NCI-H82 (cell line): ENCODE results near the gene MIPEP.

ENCODE experiments used
- DNase-seq: peaks from one replicate; lab custom pipeline; 2025; lab: John Stamatoyannopoulos, UW

Gene MIPEP

DNA sequence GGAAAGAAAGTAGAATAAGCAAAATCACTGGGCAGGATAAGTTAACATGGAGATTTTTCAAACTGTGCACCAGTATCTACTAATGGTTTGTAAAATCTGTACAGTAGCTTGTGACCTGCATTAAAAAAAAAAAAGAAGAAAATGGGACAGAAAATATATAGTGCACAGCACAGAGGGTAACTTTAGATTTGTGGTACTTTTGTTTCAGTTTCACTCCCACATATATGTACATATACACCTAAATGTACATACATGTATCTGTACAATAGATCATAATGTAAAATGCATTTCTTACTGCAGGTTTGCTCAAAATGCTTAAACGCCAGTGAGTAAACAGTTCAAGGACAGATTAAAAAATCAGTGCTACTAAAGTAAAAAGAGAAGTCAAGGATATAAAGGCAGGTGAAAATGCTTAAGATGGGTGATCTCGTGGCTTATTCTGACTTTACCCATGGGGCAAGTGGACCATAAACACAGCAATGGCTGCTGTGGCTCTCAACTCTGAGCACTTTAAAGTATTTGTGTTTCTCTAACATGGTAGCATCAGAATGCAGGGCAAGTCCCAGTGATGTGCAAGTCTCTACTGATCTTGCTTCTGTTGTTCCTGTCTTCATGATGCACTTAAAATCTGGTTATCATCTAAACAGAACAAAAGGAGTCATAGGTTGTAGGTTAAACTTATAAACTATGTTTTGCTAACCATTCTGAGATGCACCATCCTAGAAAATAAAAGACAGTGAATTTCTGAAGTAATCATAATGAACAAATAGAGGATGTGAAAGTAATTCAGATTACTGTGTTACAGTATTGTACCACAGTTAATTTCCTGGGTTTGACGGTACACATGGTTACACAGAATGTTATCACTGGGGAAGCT lies 112.3 kb downstream of the MIPEP start:
- DNase-seq = no peak

GRCh38 chr13:23772717-23773116 lies 116.5 kb downstream of the MIPEP start:
- peak; percentile 24 for DNase-seq

DNA sequence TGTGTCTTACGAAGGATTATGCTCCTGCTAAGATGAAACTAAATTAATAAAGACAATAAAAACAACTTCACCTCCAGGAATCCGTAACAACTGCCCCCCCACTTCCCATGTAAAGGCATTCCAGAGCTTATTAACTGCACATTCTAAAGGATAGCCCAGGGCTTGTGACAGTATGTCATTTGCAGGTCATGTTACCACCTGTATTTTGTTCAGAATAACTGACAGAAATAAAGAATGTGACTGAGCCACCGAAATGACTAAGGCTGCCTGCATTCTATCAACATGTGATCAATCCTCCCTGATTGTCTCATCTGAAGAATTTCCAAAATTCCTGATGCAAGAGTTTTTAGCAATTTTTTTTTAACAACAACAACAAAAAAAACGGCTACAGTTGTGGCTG lies 117.2 kb downstream of the MIPEP start:
- peak; percentile 86 for DNase-seq

DNA sequence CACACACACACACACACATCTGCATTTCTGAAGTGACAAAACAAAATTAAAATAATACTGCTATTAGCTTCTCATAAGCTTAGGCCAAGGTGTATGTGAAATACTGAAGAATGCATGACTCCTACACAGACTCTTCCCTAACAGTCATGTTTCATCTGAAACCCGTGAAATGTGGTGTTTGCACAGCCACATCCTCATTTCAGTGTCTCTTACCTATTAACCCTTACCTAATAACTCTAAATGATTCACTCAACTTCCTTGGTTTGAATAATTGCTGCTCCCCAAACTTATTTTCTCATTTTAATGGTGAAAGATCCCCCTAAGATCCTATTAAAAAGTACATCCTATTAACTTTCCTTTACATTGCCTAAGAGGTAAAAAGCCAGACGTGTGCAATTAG lies 117.6 kb downstream of the MIPEP start:
- DNase-seq = no peak

- DNase-seq = peak; percentile 58
These were observed 118.2 kb downstream of the MIPEP start for GRCh38 chr13:23770973-23771372.

DNA sequence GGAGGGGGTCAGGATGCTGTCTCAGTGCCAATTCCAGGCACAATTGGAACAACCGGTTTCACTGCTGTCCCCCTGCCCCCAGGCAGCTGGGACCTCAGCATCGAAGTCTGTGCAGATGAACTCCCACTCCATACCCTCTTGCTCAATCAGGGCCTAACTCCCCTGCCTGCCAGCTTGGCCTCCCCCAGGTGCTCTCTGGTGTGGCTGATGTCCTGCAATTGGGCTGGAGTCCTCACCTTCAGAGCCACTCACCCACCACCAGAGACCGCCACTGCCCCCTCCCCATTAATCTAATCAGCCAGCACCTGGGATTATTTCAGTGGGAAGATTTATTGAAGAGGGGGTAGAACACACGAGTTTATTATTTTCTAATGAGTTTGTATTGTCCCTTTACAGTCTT lies 118.8 kb downstream of the MIPEP start:
- peak; percentile 51 for DNase-seq

- no peak for DNase-seq
These were observed 119.8 kb downstream of the MIPEP start for GRCh38 chr13:23769401-23769800.

DNA sequence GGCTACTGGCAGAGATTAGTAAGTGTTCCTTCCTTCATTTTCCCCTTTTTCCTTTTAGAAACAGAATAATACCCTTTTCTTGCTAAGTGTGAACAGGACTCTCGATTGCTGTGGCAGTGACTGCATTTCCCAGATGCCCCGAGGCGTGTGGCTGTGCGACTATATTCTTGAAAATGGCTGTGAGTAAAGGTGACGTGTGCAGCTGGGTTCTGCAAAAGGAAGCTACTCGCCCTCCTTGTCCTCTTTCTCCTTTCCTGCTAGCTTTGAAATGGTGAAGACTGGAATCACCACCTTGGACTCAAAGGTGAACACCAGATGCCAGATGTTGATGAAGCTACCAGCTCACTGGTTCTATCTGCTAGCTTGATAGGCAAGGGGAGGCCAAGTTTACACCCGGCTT lies 121.4 kb downstream of the MIPEP start:
- no peak for DNase-seq

GRCh38 chr13:23766939-23767338 lies 122.3 kb downstream of the MIPEP start:
- no peak for DNase-seq

- DNase-seq = peak; percentile 73
These were observed 122.9 kb downstream of the MIPEP start for GRCh38 chr13:23766283-23766682.

- no peak for DNase-seq
These were observed 123.7 kb downstream of the MIPEP start for GRCh38 chr13:23765531-23765930.

DNA sequence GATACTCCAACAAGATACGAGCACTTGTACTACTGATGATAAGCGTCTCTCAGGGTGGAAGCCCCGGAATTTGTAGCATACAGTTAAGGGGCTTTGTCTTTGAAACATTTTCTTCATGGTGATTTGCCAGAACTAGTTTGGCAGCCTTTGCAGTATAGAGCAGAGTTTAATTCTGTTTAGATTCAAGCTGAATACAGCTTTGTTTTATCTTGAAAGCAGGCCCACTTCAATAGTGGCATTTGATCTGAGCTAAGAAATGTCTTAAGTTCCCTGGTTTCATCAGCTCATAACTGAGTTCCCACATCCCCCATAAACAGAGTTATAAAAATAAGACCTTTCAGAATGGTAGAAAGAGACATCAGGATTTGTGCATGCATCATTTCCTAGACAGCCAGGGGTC lies 125.9 kb downstream of the MIPEP start:
- no peak for DNase-seq

- DNase-seq = peak; percentile 33
These were observed 127.4 kb downstream of the MIPEP start for GRCh38 chr13:23761760-23762159.

DNA sequence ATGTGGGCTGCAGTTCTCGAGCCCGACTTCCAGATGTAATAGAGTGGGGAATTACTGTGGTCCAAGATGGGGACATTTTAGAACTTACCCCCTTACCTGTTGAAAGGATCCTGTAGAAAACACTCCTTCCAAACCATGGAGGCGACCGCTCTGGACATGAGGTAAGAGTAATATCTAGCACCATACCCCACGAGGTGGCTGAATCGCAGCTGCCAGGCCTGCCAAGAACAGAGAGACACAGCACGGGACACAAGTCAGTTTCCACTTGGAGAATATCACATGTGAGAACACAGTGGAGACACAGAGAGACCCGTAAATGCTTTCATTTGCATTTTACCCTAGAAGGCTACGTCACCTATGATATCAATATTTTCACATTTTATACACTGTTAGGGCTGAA lies 129.2 kb downstream of the MIPEP start:
- DNase-seq = no peak

DNA sequence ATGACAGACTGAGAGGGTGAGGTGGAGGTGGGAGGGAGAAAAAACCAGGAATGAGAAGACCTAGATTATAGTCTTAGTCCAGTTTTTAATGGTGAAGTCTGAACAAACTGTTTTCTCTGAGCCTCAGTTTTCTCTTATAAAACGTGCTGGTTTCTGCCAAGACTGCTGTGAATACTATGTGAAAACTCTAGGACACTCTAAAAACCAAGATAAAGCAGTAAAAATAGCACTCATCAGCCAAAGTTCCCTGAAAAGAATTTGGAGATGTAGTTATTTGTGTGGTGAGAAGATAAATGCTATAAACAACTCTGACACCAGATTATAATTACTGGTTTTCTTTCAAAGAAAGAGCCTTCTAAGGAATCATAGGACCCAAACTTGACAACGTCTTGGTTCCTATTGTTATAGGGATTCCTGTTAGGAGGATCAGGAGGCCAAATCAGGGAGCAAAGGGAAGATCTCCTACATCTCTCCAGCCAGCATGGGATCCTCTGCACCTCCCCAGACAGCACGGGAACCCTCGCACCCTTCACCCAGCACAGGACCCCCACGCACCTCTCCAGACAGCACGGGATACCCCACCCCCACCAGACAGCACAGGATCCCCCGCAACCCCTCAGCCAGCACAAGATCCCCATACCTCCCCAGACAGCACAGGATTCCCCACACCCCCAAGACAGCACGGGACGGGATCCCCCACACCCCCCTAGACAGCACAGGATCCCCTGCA lies 130.2 kb downstream of the MIPEP start:
- no peak for DNase-seq

DNA sequence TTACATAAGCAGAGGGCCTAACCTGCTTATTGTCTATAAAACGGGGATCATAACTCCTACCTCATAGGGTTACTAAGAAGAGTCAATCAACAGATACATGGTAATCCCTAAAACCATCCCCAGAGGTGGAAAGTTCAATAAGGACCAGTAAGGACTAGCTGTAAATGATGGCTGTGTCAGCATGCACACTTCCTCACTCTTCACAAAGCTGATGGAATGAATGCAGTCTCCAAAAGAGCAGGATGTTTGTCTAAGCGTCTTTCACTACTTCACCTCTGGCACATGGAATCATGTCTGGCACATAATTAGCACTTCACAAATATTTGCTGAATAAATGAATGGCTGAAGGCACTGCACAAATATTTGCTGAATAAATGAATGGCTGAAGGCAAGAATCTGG lies 134.2 kb downstream of the MIPEP start:
- DNase-seq = peak; percentile 35

GRCh38 chr13:23754506-23754905 lies 134.7 kb downstream of the MIPEP start:
- DNase-seq = no peak

- DNase-seq = peak; percentile 12
These were observed 135.7 kb downstream of the MIPEP start for GRCh38 chr13:23753458-23753857.

- peak; percentile 87 for DNase-seq
These were observed 136.8 kb downstream of the MIPEP start for GRCh38 chr13:23752111-23753001.

- peak; percentile 51 for DNase-seq
These were observed 138.0 kb downstream of the MIPEP start for GRCh38 chr13:23751195-23751594.

- no peak for DNase-seq
These were observed 138.6 kb downstream of the MIPEP start for GRCh38 chr13:23750383-23751121.
